Vagina (tissue), 2 donors: ENCODE data around the gene FABP6.
"Not testable (repeated sequence)": the region's sequence is repeated elsewhere in the genome, so short reads cannot be mapped to it uniquely, and the experiment has no call there.

Experiments used
- CTCF ChIP-seq, 3 experiments: fragments of 450-650 bp in 2 of 3; fragments of 200-600 bp in 1 of 3; sonication (generic) in 1 of 3; IDR thresholded peaks; one replicate each; pipeline ENCODE4 v1.5.1; 2017 to 2019; ENCODE audit warnings: antibody characterized with exemption in 3 of 3, mild to moderate bottlenecking in 2 of 3, moderate library complexity in 2 of 3
- POLR2A ChIP-seq, 2 donors: fragments of 450-650 bp; IDR thresholded peaks; one replicate each; pipeline ENCODE4 v1.6.1; 2017; ENCODE audit warnings: antibody characterized with exemption in 2 of 2, mild to moderate bottlenecking in 2 of 2, moderate library complexity in 2 of 2

GRCh38 chr5:160193076-160193475 lies 36.2 kb upstream of the FABP6 start:
- not testable (repeated sequence) for TF ChIP-seq CTCF, POLR2A (IDR thresholded peaks at IDR 0.05)
